Measurements from ENCODE around the gene IMMP2L.

GRCh38 chr7:111407258-111407657, 155.0 kb downstream of the IMMP2L start:
- TF ChIP-seq CTCF (optimal IDR thresholded peaks at IDR 0.05 in 1 of 3, IDR thresholded peaks at IDR 0.05 in 1 of 3, conservative IDR thresholded peaks at IDR 0.05 in 1 of 3; ENCODE audit: extremely low read depth in 1 of 3, insufficient read depth in 2 of 3, low read length in 3 of 3) (no peak), EZH2 (IDR thresholded peaks at IDR 0.05; ENCODE audit: low read length) (no peak)

Measured in keratinocyte (primary cell).